Gastrocnemius medialis (tissue), 4 donors: ENCODE data around the gene HM13. TPM values are rescaled to one million over a fixed set of nuclear protein-coding genes. Genes with fewer than 3 reads are reported as not detected.
"Not testable (repeated sequence)": the region's sequence is repeated elsewhere in the genome, so short reads cannot be mapped to it uniquely, and the experiment has no call there.

Experiments used
- ATAC-seq, 2 donors: fragments of 150-250 bp; one replicate each; pipeline ENCODE4 v1.9.1; 2016
- DNase-seq, 2 donors: peaks; one replicate each; pipeline ENCODE4 v3.0.0-alpha.2; 2019
- H3K27ac ChIP-seq, 4 donors: fragments of 200-600 bp; sonication (generic); 1 replicate in 1 of 4; 2 replicates in 3 of 4; pipeline ENCODE4 v1.5.1; 2016 to 2018; ENCODE audit warnings: mild to moderate bottlenecking in 2 of 4, moderate library complexity in 1 of 4
- H3K27me3 ChIP-seq, 3 donors: fragments of 200-600 bp; sonication (generic) in 2 of 3; 1 replicate in 1 of 3; 2 replicates in 2 of 3; pipeline versions ENCODE4 v1.5.1 to v1.6.0; 2016 to 2019; ENCODE audit warnings: mild to moderate bottlenecking in 1 of 3, moderate library complexity in 1 of 3
- H3K36me3 ChIP-seq, 2 donors: fragments of 200-600 bp; sonication (generic) in 1 of 2; one replicate each; pipeline ENCODE4 v1.5.1; 2017 to 2018
- H3K4me1 ChIP-seq, 2 donors: fragments of 200-600 bp; sonication (generic) in 1 of 2; one replicate each; pipeline ENCODE4 v1.5.1; 2016 to 2017; ENCODE audit warnings: mild to moderate bottlenecking in 2 of 2
- H3K4me3 ChIP-seq, 4 donors: fragments of 200-600 bp; sonication (generic) in 3 of 4; 1 replicate in 1 of 4; 2 replicates in 3 of 4; pipeline ENCODE4 v1.5.1; 2016 to 2019; ENCODE audit warnings: mild to moderate bottlenecking in 2 of 4
- H3K9me3 ChIP-seq, 3 donors: fragments of 200-600 bp; sonication (generic) in 2 of 3; 1 replicate in 1 of 3; 2 replicates in 2 of 3; pipeline ENCODE4 v1.5.1; 2016 to 2019
- POLR2A ChIP-seq, 2 donors: fragments of 450-650 bp; IDR thresholded peaks; one replicate each; pipeline ENCODE4 v1.6.1; 2017; ENCODE audit warnings: antibody characterized with exemption in 2 of 2, mild to moderate bottlenecking in 2 of 2, moderate library complexity in 2 of 2
- in situ Hi-C, 4 donors: fragments of 200-750 bp; cut with MboI; loops; one replicate each; pipeline versions ENCODE4 v1.15.0 to v1.8.0; 2017; ENCODE audit warnings: low sequenced_read_pairs in 4 of 4
- intact Hi-C: fragments of 100-400 bp; cut with DNase I; formaldehyde crosslinking; loops from one replicate; pipeline ENCODE4 v1.15.1; 2023; ENCODE audit warnings: low total_unique reads
- total RNA-seq, 4 donors: library from RNA; depleted of rRNA; stranded (reverse); fragments of >200 nt; gene quantifications; one replicate each; pipeline versions ENCODE4 v1.1.0 to v1.2.3, GENCODE V29; 2016
- TF ChIP-seq, protein P1 (sequence below), 5 experiments: fragments of 450-650 bp in 3 of 5; fragments of 200-600 bp in 2 of 5; sonication (generic) in 2 of 5; IDR thresholded peaks in 4 of 5; conservative IDR thresholded peaks in 1 of 5; 1 replicate in 4 of 5; 2 replicates in 1 of 5; pipeline ENCODE4 v1.5.1; 2016 to 2019; ENCODE audit warnings: antibody characterized with exemption in 5 of 5, mild to moderate bottlenecking in 3 of 5, moderate library complexity in 3 of 5

Gene HM13
- total RNA-seq, 4 donors from 2014 or later = 22.7 to 31.0 (median 26.4) TPM

DNA sequence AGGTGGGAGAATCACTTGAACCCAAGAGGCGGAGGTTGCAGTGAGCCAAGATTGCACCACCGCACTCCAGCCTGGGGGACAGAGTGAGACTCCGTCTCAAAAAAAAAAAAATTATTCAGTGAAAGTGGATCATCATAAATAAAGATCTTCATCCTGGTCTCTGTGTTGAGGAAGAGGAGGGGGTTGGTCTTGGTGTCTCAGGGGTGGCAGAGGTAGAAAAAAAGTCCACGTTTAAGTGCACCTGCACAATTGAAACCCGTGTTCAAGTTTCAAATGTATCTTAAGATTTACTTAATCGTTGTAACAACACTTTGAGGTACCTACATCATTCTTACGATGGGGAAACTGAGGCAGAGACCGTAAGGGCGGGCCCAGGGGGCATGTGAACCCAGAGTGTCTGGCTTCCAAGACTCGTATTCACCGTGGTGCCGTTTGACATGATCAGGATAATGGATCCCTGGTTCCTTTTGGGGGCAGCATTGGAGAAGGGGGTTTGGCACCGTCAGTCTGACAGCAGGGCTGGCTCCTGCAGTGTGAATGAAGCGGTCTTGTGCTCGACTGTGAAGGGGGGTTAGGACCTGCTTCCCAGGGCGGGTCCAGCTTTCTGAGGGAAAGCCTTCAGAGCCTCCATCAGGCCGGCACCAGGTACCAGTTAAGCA lies 57.9 kb downstream of the HM13 start:
- Histone ChIP-seq H3K36me3 (no peaks in the 10 kb centered on the region), H3K27me3 (no peaks in the 10 kb centered on the region), H3K4me1 (peaks cover 13 to 19% of the 10 kb centered on the region in 2 donors), H3K27ac (peak overlapping the region; percentile 86 to 93 (median 89)), H3K4me3 (peak overlapping the region; percentile 16 to 68 (median 48)), H3K9me3 (no peaks in the 10 kb centered on the region)
- intact Hi-C loops (loop anchor here (1.0 to 5.0 kb wide), 3 partner anchors 36 to 150 kb away; partner anchors contain the start of gene BCL2L1), in situ Hi-C loops (loop anchor here in 1 of 4 donors (25.0 kb wide), 1 partner anchor 165 kb away; the partner anchor contains the start of gene TPX2)
- TF ChIP-seq, protein P1, sequence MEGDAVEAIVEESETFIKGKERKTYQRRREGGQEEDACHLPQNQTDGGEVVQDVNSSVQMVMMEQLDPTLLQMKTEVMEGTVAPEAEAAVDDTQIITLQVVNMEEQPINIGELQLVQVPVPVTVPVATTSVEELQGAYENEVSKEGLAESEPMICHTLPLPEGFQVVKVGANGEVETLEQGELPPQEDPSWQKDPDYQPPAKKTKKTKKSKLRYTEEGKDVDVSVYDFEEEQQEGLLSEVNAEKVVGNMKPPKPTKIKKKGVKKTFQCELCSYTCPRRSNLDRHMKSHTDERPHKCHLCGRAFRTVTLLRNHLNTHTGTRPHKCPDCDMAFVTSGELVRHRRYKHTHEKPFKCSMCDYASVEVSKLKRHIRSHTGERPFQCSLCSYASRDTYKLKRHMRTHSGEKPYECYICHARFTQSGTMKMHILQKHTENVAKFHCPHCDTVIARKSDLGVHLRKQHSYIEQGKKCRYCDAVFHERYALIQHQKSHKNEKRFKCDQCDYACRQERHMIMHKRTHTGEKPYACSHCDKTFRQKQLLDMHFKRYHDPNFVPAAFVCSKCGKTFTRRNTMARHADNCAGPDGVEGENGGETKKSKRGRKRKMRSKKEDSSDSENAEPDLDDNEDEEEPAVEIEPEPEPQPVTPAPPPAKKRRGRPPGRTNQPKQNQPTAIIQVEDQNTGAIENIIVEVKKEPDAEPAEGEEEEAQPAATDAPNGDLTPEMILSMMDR (IDR thresholded peaks at IDR 0.05 in 4 of 5, conservative IDR thresholded peaks at IDR 0.05 in 1 of 5) = no peak
- no peak for TF ChIP-seq POLR2A (IDR thresholded peaks at IDR 0.05)
- ATAC-seq (no peak), DNase-seq (no peak)

DNA sequence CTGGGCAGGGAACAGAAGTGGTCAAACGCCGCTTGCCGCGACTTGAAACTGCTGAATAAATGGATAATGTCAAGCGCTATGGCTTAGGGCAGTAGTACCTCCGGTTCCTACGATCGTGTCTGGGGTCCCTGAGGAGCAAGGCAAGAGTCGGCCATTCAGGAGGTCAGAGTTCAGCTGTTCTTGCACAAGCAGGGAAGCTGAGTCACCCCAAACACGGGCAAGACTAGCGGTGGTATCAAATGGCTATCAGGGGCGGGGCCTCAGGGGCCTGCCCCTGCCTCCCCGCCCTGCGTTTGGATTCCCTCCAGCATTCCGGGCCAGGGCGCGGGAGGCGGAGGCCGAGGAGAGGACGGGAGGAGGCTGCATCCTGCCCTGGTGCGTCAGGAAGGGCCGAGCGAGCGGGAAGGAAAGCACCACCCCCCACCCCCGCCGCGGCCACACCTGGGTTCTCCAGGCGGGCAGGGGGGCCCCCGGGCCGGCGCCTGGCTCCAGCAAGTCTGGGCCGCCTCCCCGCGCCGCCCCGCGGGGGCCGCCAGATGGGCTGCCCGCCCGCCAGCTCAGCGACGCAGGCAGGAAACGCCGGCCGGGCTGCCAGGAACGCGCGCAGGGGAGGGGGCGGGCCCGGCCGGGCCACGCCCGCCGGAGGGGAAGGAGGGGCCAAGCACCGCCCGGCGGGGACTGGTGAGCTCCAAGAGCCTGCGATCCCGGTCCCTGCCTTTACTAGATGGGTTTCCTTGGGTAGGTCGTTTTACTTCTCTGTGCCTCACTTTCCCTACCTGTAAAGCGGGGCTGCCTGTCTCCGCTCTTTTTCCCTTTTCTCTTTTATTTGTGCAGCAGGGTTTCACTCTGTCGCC lies 58.7 kb downstream of the HM13 start:
- ATAC-seq (peak; percentile 92), DNase-seq (peak; percentile 96 to 98)
- in situ Hi-C loops = loop anchor here in 1 of 4 donors (25.0 kb wide), 1 partner anchor 164 kb away; the partner anchor contains the start of gene TPX2
- H3K27me3 ChIP-seq = no peaks in the 10 kb centered on the region
- H3K4me3 ChIP-seq = peak overlapping the region; percentile 54 to 68 (median 56)
- peak; percentile 86 to 89 for TF ChIP-seq POLR2A (IDR thresholded peaks at IDR 0.05)
- TF ChIP-seq, protein P1 (IDR thresholded peaks at IDR 0.05 in 4 of 5, conservative IDR thresholded peaks at IDR 0.05 in 1 of 5) = peak in 3 of 5 experiments; percentile 7 to 25 (median 23)
- no peaks in the 10 kb centered on the region for H3K9me3 ChIP-seq
- peaks cover 13 to 19% of the 10 kb centered on the region in 2 donors for H3K4me1 ChIP-seq
- intact Hi-C loops = loop anchor here (1.0 to 5.0 kb wide), 4 partner anchors 31 to 149 kb away; partner anchors contain the start of gene BCL2L1
- H3K36me3 ChIP-seq = no peaks in the 10 kb centered on the region
- peak overlapping the region; percentile 86 to 93 (median 89) for H3K27ac ChIP-seq

DNA sequence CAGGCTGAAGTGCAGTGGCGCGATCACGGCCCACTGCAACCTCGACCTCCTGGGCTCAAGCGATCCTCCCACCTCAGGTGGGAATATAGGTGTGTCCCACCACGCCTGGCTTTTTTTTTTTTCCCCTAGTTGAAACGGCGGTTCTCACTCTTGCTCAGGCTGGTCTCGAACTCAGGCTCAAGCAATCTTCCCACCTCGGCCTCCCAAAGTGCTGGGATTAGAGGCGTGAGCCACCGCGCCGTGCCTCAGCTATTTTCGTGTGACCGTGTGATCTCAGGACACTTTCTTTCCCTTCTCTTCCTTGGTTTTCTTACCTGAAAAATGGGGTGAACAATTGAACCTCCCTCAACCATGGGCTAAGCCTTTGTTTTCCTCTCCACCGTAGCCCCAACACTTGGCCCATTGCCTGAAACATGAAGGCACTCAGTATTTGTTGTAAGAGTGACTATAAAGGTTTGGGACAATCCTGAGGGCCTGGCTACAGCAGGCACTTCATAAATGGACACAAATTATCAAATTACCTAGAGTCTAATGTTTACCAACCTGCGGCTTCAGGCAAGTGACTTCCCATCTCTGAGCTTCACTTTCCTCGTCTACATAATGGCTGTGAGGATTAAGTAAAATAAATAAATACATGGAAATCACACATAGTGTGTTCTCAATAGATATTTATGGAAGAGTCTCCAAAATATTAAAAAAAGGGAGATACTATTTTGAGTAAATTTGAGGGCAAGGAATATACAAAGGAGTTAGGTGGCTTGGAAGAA lies 59.5 kb downstream of the HM13 start:
- Histone ChIP-seq H3K4me3 (peak overlapping the region; percentile 54 to 68 (median 56)), H3K4me1 (peaks cover 13 to 19% of the 10 kb centered on the region in 2 donors), H3K27me3 (no peaks in the 10 kb centered on the region), H3K36me3 (no peaks in the 10 kb centered on the region), H3K27ac (peak overlapping the region; percentile 86 to 93 (median 89)), H3K9me3 (no peaks in the 10 kb centered on the region)
- in situ Hi-C loops (loop anchor here in 1 of 4 donors (25.0 kb wide), 1 partner anchor 164 kb away; the partner anchor contains the start of gene TPX2), intact Hi-C loops (loop anchor here (1.0 to 5.0 kb wide), 3 partner anchors 31 to 149 kb away; partner anchors contain the start of gene BCL2L1)
- TF ChIP-seq, protein P1 (IDR thresholded peaks at IDR 0.05 in 4 of 5, conservative IDR thresholded peaks at IDR 0.05 in 1 of 5) = no peak
- no peak for TF ChIP-seq POLR2A (IDR thresholded peaks at IDR 0.05)
- peak in 1 of 2 donors; percentile 0 for ATAC-seq
- no peak for DNase-seq

DNA sequence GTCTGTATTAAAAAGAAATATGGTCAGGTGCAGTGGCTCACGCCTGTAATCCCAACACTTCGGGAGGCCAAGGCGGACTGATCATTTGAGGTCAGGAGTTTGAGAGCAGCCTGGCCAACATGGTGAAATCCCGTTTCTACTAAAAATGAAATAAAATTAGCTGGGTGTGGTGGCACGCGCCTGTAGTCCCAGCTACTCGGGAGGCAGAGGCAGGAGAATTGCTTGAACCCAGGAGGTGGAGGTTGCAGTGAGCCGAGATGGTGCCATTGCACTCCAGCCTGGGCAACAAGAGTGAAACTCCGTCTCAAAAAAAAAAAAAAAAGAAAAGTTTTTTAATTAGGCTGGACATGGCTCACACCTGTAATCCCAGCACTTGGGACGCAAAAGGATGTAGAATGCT lies 60.7 kb downstream of the HM13 start:
- not testable (repeated sequence) for H3K9me3 ChIP-seq, ATAC-seq, H3K27ac ChIP-seq, H3K27me3 ChIP-seq, H3K36me3 ChIP-seq, DNase-seq, H3K4me3 ChIP-seq
- intact Hi-C loops = loop anchor here (5.0 kb wide), 2 partner anchors 87 to 147 kb away; partner anchors contain the start of gene BCL2L1
- H3K4me1 ChIP-seq = peaks cover 13 to 19% of the 10 kb centered on the region in 2 donors
- in situ Hi-C loops = loop anchor here in 1 of 4 donors (25.0 kb wide), 1 partner anchor 162 kb away; the partner anchor contains the start of gene TPX2
